Osteocyte (in vitro differentiated cells): Measurements from ENCODE around the gene KCNN2. TPM values are rescaled to one million over a fixed set of nuclear protein-coding genes. Genes with fewer than 3 reads are reported as not detected.

ENCODE experiments used
- DNase-seq: peaks from one replicate; pipeline ENCODE4 v3.0.0; 2021; ENCODE audit warnings: mixed read lengths; ENCODE audit not compliant: unreplicated experiment; ENCODE audit errors: extremely low spot score
- H3K27ac Mint-ChIP-seq: one replicate; pipeline ENCODE4 v1.8.0; 2021; ENCODE audit warnings: mild to moderate bottlenecking, mixed read lengths; ENCODE audit not compliant: unreplicated experiment
- H3K27me3 Mint-ChIP-seq: one replicate; pipeline ENCODE4 v1.8.0; 2021; ENCODE audit warnings: mixed read lengths; ENCODE audit not compliant: unreplicated experiment
- H3K36me3 Mint-ChIP-seq: one replicate; pipeline ENCODE4 v1.8.0; 2021; ENCODE audit warnings: mixed read lengths; ENCODE audit not compliant: unreplicated experiment
- H3K4me1 Mint-ChIP-seq: one replicate; pipeline ENCODE4 v1.8.0; 2021; ENCODE audit warnings: mixed read lengths; ENCODE audit not compliant: unreplicated experiment
- H3K4me3 Mint-ChIP-seq: one replicate; pipeline ENCODE4 v1.8.0; 2021; ENCODE audit warnings: mild to moderate bottlenecking, moderate library complexity, mixed read lengths; ENCODE audit not compliant: unreplicated experiment
- H3K9me3 Mint-ChIP-seq: one replicate; pipeline ENCODE4 v1.8.0; 2021; ENCODE audit warnings: mixed read lengths; ENCODE audit not compliant: unreplicated experiment
- total RNA-seq: library from RNA; stranded (reverse); gene quantifications from 2 replicates; pipeline ENCODE4 v1.2.1, GENCODE V29; 2021
- TF ChIP-seq, protein P1 (sequence below): fragments of 200-600 bp; sonication (generic); IDR thresholded peaks from 2 replicates; pipeline ENCODE4 v1.5.0; 2021; ENCODE audit warnings: antibody characterized with exemption, mild to moderate bottlenecking, moderate library complexity

KCNN2 gene
- total RNA-seq, 1 donor from 2014 or later: 0.08 TPM

DNA sequence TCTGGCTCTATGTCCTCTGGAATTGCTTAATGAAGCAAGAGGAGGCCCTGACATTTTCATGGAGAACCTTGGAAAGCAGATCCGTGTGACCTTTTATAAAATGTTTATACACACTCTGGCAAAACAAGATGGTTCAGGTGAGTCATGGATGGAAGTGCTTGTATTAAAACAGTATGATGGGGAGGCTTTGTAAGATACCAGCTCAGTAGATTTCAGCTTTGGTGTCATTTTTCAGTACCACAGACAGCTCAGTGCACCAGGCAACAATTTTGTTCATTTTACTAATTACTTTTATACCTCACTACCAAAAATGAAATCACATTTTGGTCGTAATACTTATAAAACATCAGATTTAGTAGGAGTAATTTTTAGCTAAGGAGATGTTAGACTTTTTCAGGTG lies 5.2 kb downstream of the KCNN2 start:
- Mint-ChIP-seq H3K9me3 (no peaks in the 10 kb centered on the region), H3K4me3 (no peak overlapping the region), H3K27me3 (peaks cover 36% of the 10 kb centered on the region), H3K4me1 (peaks cover 15% of the 10 kb centered on the region), H3K27ac (no peak overlapping the region), H3K36me3 (no peaks in the 10 kb centered on the region)
- no peak for DNase-seq
- TF ChIP-seq, protein P1, sequence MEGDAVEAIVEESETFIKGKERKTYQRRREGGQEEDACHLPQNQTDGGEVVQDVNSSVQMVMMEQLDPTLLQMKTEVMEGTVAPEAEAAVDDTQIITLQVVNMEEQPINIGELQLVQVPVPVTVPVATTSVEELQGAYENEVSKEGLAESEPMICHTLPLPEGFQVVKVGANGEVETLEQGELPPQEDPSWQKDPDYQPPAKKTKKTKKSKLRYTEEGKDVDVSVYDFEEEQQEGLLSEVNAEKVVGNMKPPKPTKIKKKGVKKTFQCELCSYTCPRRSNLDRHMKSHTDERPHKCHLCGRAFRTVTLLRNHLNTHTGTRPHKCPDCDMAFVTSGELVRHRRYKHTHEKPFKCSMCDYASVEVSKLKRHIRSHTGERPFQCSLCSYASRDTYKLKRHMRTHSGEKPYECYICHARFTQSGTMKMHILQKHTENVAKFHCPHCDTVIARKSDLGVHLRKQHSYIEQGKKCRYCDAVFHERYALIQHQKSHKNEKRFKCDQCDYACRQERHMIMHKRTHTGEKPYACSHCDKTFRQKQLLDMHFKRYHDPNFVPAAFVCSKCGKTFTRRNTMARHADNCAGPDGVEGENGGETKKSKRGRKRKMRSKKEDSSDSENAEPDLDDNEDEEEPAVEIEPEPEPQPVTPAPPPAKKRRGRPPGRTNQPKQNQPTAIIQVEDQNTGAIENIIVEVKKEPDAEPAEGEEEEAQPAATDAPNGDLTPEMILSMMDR: no peak

DNA sequence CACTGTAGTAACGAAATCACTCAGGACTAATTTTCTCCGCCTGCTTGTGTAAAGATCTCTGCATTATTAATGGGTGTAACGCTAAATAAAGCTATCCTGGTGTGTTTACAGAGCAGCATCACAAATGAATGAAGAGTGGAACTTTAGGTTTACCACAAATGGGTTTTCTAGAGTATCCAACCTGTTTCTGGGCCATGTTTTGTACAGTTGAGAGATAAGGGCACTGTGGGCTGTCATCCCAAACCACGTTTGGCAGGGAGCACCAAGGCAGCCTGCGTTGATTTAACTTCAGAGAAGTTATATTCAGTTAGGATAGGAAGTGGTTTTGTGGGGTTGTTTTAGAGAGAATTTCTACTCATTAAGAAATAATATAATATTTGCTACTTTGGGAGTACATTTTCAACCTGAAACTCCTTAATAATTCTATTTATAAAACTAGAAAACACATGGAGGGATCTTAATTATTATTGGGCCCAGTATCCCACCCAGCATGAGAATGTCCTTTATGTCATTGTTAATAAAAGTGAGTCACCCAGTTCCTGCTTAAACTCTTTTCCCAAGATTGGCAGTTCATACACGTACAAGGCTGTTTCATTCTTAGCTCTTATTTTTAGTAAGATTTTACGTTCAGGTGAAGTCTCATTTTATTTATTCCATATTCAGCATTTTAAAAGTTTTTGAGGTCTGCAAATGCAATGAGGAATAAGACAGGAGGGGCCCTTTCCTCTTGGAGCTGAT lies 8.0 kb downstream of the KCNN2 start:
- H3K27me3 Mint-ChIP-seq: peaks cover 31% of the 10 kb centered on the region
- H3K9me3 Mint-ChIP-seq: no peaks in the 10 kb centered on the region
- no peaks in the 10 kb centered on the region for H3K36me3 Mint-ChIP-seq
- H3K4me1 Mint-ChIP-seq: no peaks in the 10 kb centered on the region
- TF ChIP-seq, protein P1: no peak
- no peak overlapping the region for H3K27ac Mint-ChIP-seq
- DNase-seq: no peak
- no peak overlapping the region for H3K4me3 Mint-ChIP-seq

DNA sequence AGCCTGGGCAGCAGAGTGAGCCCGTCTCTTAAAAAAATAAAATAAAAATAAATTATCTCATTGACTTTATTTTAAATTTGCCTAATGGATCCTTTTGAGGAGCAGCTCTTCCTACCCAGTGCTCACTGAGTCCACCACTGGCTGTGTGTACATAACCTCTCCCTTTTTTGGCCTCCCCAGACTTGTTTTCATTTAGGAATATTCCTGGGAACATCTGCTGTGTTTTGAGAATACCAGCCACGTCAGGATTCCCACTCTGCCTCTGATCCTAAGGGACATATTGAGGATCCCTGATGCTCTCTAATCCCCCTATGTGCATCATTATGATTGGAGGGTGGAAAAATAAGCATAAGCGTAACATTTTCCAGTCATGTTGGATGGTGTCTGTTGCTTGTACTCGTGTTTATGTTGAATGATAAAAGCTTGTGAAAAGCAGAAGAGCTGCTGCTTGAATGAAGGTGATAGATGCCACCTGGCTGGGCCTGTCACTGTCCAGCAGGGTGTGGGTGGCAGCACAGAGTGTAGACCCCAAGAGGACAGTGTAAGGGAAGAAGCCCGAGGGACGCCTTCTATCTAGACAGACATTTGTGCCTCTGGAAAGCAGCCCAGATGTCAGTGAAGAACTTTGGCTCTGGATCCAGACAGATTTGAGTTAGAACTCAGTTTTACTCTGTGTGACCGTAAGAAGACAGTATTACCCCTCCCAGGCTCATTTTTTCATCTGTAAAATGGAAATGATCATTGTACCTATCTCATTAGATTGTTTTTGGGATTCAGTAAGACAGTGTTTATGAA lies 15.4 kb downstream of the KCNN2 start:
- H3K9me3 Mint-ChIP-seq: no peaks in the 10 kb centered on the region
- no peak for DNase-seq
- no peak overlapping the region for H3K4me3 Mint-ChIP-seq
- H3K27ac Mint-ChIP-seq: no peak overlapping the region
- H3K27me3 Mint-ChIP-seq: peaks cover 15% of the 10 kb centered on the region
- no peaks in the 10 kb centered on the region for H3K36me3 Mint-ChIP-seq
- TF ChIP-seq, protein P1: no peak
- H3K4me1 Mint-ChIP-seq: no peaks in the 10 kb centered on the region

DNA sequence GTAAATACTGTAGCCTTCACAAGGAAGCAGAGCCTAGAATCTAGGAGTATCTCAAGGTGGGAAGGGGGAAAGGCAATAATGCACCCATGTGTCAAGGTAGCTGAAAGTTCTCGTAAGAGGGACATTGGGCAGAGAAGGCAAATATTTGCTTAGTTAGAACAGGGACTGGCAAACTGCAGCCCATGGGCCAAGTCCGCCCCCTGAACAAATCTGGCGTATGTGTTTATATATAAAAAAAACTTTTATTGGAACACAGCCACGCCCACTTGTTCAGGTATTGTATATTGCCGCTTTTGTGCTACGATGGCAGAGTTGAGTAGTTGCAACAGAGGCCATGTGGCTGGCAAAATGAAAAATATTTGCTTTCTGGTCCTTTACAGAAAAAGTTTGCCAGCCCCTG lies 16.1 kb downstream of the KCNN2 start:
- Mint-ChIP-seq H3K4me1 (no peaks in the 10 kb centered on the region), H3K27me3 (peaks cover 15% of the 10 kb centered on the region), H3K9me3 (no peaks in the 10 kb centered on the region), H3K27ac (no peak overlapping the region), H3K36me3 (no peaks in the 10 kb centered on the region), H3K4me3 (no peak overlapping the region)
- no peak for DNase-seq
- TF ChIP-seq, protein P1: no peak

DNA sequence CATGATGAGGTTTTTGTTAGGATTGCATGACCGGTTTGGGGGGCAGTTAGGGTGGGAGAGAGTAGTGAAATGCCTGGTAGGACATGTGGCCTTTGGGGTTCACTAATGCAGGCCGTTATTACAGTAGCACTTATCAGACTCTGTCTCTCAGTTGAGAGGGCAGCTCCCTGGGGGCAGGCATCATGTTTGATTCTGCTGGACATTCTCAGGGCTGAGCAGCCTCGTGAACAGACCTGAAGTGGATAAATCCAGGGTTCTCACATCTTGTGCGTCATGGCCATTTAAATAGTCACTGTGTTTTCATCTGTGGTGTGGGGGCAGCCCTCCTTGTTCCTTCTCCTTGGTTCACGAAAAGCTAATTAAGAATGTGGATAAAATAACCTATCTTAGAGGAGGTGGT lies 18.9 kb downstream of the KCNN2 start:
- no peak overlapping the region for H3K27ac Mint-ChIP-seq
- no peaks in the 10 kb centered on the region for H3K9me3 Mint-ChIP-seq
- no peak for DNase-seq
- TF ChIP-seq, protein P1: no peak
- no peak overlapping the region for H3K4me3 Mint-ChIP-seq
- peaks cover 6% of the 10 kb centered on the region for H3K27me3 Mint-ChIP-seq
- H3K4me1 Mint-ChIP-seq: no peaks in the 10 kb centered on the region
- H3K36me3 Mint-ChIP-seq: no peaks in the 10 kb centered on the region
